Measurements from ENCODE around the gene TBC1D17.
A peak's percentile ranks its signal among the peaks of the same experiment; 100 is the strongest.

The TBC1D17 gene

GRCh38 chr19:49895566-49896297 is 18.2 kb downstream of the TBC1D17 start:
- no peak for DNase-seq

- no peak for DNase-seq
Measured at GRCh38 chr19:49896863-49897621, 19.5 kb downstream of the TBC1D17 start, which contains the start of gene IL4I1. Gene IL4I1 (minus strand): TSS chr19:49896887. CDS start chr19:49896160, 727 bp downstream.

- no peak for DNase-seq
Measured at GRCh38 chr19:49904136-49904535, 26.6 kb downstream of the TBC1D17 start.

GRCh38 chr19:49906879-49907564 is 29.5 kb downstream of the TBC1D17 start:
- DNase-seq: no peak

GRCh38 chr19:49907745-49908446 is 30.4 kb downstream of the TBC1D17 start:
- DNase-seq: no peak

- DNase-seq: no peak
Measured at GRCh38 chr19:49908480-49909420, 31.2 kb downstream of the TBC1D17 start.

GRCh38 chr19:49910179-49910578 is 32.7 kb downstream of the TBC1D17 start:
- DNase-seq: no peak

GRCh38 chr19:49911381-49912145 is 34.1 kb downstream of the TBC1D17 start:
- no peak for DNase-seq

GRCh38 chr19:49912965-49913685 is 35.6 kb downstream of the TBC1D17 start:
- DNase-seq: no peak

- DNase-seq: no peak
Measured at GRCh38 chr19:49913720-49914119, 36.2 kb downstream of the TBC1D17 start.

- no peak for DNase-seq
Measured at GRCh38 chr19:49915271-49915670, 37.8 kb downstream of the TBC1D17 start.

- DNase-seq: peak; percentile 29
Measured at GRCh38 chr19:49916839-49917733, 39.6 kb downstream of the TBC1D17 start.

- no peak for DNase-seq
Measured at GRCh38 chr19:49918089-49918488, 40.6 kb downstream of the TBC1D17 start.

- DNase-seq: no peak
Measured at GRCh38 chr19:49920624-49921363, 43.3 kb downstream of the TBC1D17 start.

- no peak for DNase-seq
Measured at GRCh38 chr19:49921871-49922795, 44.6 kb downstream of the TBC1D17 start.

GRCh38 chr19:49923055-49924003 is 45.8 kb downstream of the TBC1D17 start:
- no peak for DNase-seq

Data from left hindlimb (tissue), 1 donor.